ENCODE data around the gene LRBA.
A peak's percentile ranks its signal among the peaks of the same experiment; 100 is the strongest.

LRBA gene

GRCh38 chr4:150771382-150771781 is 243.7 kb downstream of the LRBA start:
- no peak for TF ChIP-seq CTCF (IDR thresholded peaks at IDR 0.05; ENCODE audit: low read depth, low read length, missing control alignments)
- no peak overlapping the region for H3K4me3 ChIP-seq (replicated peaks; ENCODE audit: low read depth, low read length)
- DNase-seq (ENCODE audit: extremely low read depth, low read depth) = no peak

- DNase-seq (ENCODE audit: extremely low read depth, low read depth) = no peak
- no peak overlapping the region for H3K4me3 ChIP-seq (replicated peaks; ENCODE audit: low read depth, low read length)
- TF ChIP-seq CTCF (IDR thresholded peaks at IDR 0.05; ENCODE audit: low read depth, low read length, missing control alignments) = no peak
These were observed 245.2 kb downstream of the LRBA start for GRCh38 chr4:150769845-150770244.

GRCh38 chr4:150769248-150769647 is 245.8 kb downstream of the LRBA start:
- no peak overlapping the region for H3K4me3 ChIP-seq (replicated peaks; ENCODE audit: low read depth, low read length)
- no peak for TF ChIP-seq CTCF (IDR thresholded peaks at IDR 0.05; ENCODE audit: low read depth, low read length, missing control alignments)
- peak; percentile 16 for DNase-seq (ENCODE audit: extremely low read depth, low read depth)

- TF ChIP-seq CTCF (IDR thresholded peaks at IDR 0.05; ENCODE audit: low read depth, low read length, missing control alignments) = no peak
- H3K4me3 ChIP-seq (replicated peaks; ENCODE audit: low read depth, low read length) = no peak overlapping the region
- DNase-seq (ENCODE audit: extremely low read depth, low read depth) = no peak
These were observed 246.6 kb downstream of the LRBA start for GRCh38 chr4:150768497-150768896.

GRCh38 chr4:150765216-150765615 is 249.9 kb downstream of the LRBA start:
- no peak for DNase-seq (ENCODE audit: extremely low read depth, low read depth)
- TF ChIP-seq CTCF (IDR thresholded peaks at IDR 0.05; ENCODE audit: low read depth, low read length, missing control alignments) = no peak
- H3K4me3 ChIP-seq (replicated peaks; ENCODE audit: low read depth, low read length) = no peak overlapping the region

- no peak for DNase-seq (ENCODE audit: extremely low read depth, low read depth)
- no peak overlapping the region for H3K4me3 ChIP-seq (replicated peaks; ENCODE audit: low read depth, low read length)
- no peak for TF ChIP-seq CTCF (IDR thresholded peaks at IDR 0.05; ENCODE audit: low read depth, low read length, missing control alignments)
These were observed 263.4 kb downstream of the LRBA start for GRCh38 chr4:150751648-150752047.

- DNase-seq (ENCODE audit: extremely low read depth, low read depth) = no peak
- no peak for TF ChIP-seq CTCF (IDR thresholded peaks at IDR 0.05; ENCODE audit: low read depth, low read length, missing control alignments)
- no peak overlapping the region for H3K4me3 ChIP-seq (replicated peaks; ENCODE audit: low read depth, low read length)
These were observed 264.3 kb downstream of the LRBA start for GRCh38 chr4:150750824-150751223.
